ENCODE results near the gene HADH. TPM values are rescaled to one million over a fixed set of nuclear protein-coding genes. Genes with fewer than 3 reads are reported as not detected.
"Not testable (repeated sequence)": the region's sequence is repeated elsewhere in the genome, so short reads cannot be mapped to it uniquely, and the experiment has no call there.

The HADH gene
- total RNA-seq, 4 donors from 2014 or later = 32.7 to 60.4 (median 50.9) TPM

- intact Hi-C loops (cut with DNase I) = no loop called here
- TF ChIP-seq POLR2A (IDR thresholded peaks at IDR 0.05) (no peak), CTCF (IDR thresholded peaks at IDR 0.05) (no peak)
- 87 to 93% methylated on average over 1 of the region's 1 CpG for WGBS, 2 donors
Observed at GRCh38 chr4:107956011-107956410, 33.7 kb upstream of the HADH start.

DNA sequence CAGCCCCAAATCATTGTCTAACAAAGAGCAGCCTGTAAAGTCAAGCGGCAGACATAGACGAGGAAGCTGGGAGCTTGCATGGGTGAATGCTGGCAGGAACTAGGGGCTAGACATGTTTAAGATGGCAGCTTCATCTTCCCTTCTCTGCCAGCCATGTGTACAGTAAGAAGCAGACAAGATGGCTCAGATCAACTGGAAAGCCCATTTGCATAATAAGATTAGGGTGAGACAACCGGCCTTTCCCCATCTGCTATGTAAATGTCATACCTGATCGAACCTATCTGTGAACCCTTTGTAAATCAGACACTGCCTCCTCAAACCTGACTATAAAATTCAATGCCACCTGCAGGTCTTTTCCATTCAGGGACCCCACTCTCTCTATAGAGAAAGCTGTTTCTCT, 22.8 kb upstream of the HADH start:
- no peaks in the 10 kb centered on the region for H3K4me1 ChIP-seq
- DNase-seq = no peak
- H3K36me3 ChIP-seq = no peaks in the 10 kb centered on the region
- TF ChIP-seq POLR2A (IDR thresholded peaks at IDR 0.05) (no peak), CTCF (IDR thresholded peaks at IDR 0.05) (no peak)
- H3K4me3 ChIP-seq (replicated peaks in 1 of 3) = no peak overlapping the region
- intact Hi-C loops (cut with DNase I) = no loop called here
- H3K27me3 ChIP-seq = no peaks in the 10 kb centered on the region
- 71 to 75% methylated on average over 4 of the region's 4 CpGs for WGBS, 2 donors
- H3K9me3 ChIP-seq = no peaks in the 10 kb centered on the region
- no peak overlapping the region for H3K27ac ChIP-seq

More at GRCh38 chr4:107956011-107956410, 33.7 kb upstream of the HADH start:
- Histone ChIP-seq H3K4me1 (no peaks in the 10 kb centered on the region), H3K27ac (no peak overlapping the region), H3K9me3 (no peaks in the 10 kb centered on the region), H3K27me3 (no peaks in the 10 kb centered on the region), H3K4me3 (replicated peaks in 1 of 3) (no peak overlapping the region), H3K36me3 (no peaks in the 10 kb centered on the region)
- DNase-seq = no peak

DNA sequence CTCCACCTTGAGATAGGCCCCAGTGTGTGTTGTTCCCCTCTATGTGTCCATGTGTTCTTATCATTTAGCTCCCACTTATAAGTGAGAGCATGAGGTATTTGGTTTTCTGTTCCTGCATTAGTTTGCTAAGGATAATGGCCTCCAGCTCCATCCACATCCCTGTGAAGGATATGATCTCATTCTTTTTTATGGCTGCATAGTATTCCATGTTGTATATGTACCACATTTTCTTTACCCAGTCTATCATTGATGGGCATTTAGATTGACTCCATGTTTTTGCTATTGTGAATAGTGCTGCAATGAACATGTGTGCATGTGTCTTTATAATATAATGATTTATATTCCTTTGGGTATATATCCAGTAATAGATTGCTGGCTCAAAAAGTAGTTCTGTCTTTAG, 22.2 kb upstream of the HADH start:
- H3K4me1 ChIP-seq; H3K27ac ChIP-seq; H3K9me3 ChIP-seq; H3K27me3 ChIP-seq; H3K36me3 ChIP-seq; intact Hi-C loops (cut with DNase I); DNase-seq; H3K4me3 ChIP-seq (replicated peaks in 1 of 3): not testable (repeated sequence)

DNA sequence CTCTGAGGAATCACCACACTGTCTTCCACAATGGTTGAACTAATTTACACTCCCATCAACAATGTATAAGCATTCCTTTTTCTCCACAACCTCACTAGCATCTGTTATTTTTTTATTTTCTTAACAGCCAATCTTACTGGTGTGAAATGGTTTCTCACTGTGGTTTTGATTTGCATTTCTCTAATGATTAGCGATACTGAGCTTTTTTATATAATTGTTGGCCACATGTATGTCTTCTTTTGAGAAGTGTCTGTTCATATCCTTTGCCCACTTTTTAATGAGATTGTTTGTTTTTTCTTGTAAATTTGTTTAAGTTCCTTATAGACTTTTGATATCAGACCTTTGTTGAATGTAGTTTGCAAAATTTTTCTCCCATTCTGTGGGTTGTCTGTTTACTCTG, 21.8 kb upstream of the HADH start:
- intact Hi-C loops (cut with DNase I); H3K9me3 ChIP-seq: not testable (repeated sequence)
- 90 to 97% methylated on average over 1 of the region's 1 CpG for WGBS, 2 donors

GRCh38 chr4:107970063-107970798, 19.5 kb upstream of the HADH start:
- H3K4me3 ChIP-seq (replicated peaks in 1 of 3) = no peak overlapping the region
- no peaks in the 10 kb centered on the region for H3K4me1 ChIP-seq
- 91 to 93% methylated on average over 12 of the region's 12 CpGs for WGBS, 2 donors
- no peak for DNase-seq
- TF ChIP-seq CTCF (IDR thresholded peaks at IDR 0.05) (no peak), POLR2A (IDR thresholded peaks at IDR 0.05) (no peak)
- no peaks in the 10 kb centered on the region for H3K27me3 ChIP-seq
- H3K36me3 ChIP-seq = no peaks in the 10 kb centered on the region
- intact Hi-C loops (cut with DNase I) = no loop called here
- no peak overlapping the region for H3K27ac ChIP-seq
- no peaks in the 10 kb centered on the region for H3K9me3 ChIP-seq

More for the DNA sequence above, 21.8 kb upstream of the HADH start:
- not testable (repeated sequence) for H3K4me1 ChIP-seq; DNase-seq; H3K4me3 ChIP-seq (replicated peaks in 1 of 3); H3K27ac ChIP-seq; H3K27me3 ChIP-seq; H3K36me3 ChIP-seq

GRCh38 chr4:107972605-107973004, 17.1 kb upstream of the HADH start:
- no peak for TF ChIP-seq CTCF (IDR thresholded peaks at IDR 0.05)
- TF ChIP-seq POLR2A (IDR thresholded peaks at IDR 0.05) = no peak
- Histone ChIP-seq H3K9me3 (no peaks in the 10 kb centered on the region), H3K4me1 (no peaks in the 10 kb centered on the region), H3K27me3 (no peaks in the 10 kb centered on the region), H3K4me3 (replicated peaks in 1 of 3) (no peak overlapping the region), H3K36me3 (no peaks in the 10 kb centered on the region), H3K27ac (no peak overlapping the region)
- no peak for DNase-seq
- intact Hi-C loops (cut with DNase I) = no loop called here

Data from thyroid gland (tissue), 4 donors.